Epithelial cell of esophagus (primary cell): ENCODE measurements around the gene MEIS3.

ENCODE experiments used
- DNase-seq: peaks from one replicate; pipeline ENCODE4 v3.0.0; 2010; ENCODE audit warnings: low read depth
- H3K4me3 ChIP-seq: 2 replicates; pipeline ENCODE4 v1.5.1; 2011; ENCODE audit warnings: mild to moderate bottlenecking, low read length, control low read depth
- CTCF ChIP-seq: IDR thresholded peaks from 2 replicates; pipeline ENCODE4 v1.5.1; 2011; ENCODE audit warnings: low read depth, mild to moderate bottlenecking, low read length, control low read depth, inconsistent platforms; ENCODE audit not compliant: insufficient read depth; ENCODE audit errors: missing control alignments

MEIS3 gene

GRCh38 chr19:47406711-47407416 lies 12.5 kb downstream of the MEIS3 start:
- no peak overlapping the region for H3K4me3 ChIP-seq
- no peak for DNase-seq
- TF ChIP-seq CTCF, result no peak

- no peak for TF ChIP-seq CTCF
- no peak overlapping the region for H3K4me3 ChIP-seq
- no peak for DNase-seq
Measured at GRCh38 chr19:47405854-47406417, 13.4 kb downstream of the MEIS3 start.

GRCh38 chr19:47405197-47405550 lies 14.2 kb downstream of the MEIS3 start:
- H3K4me3 ChIP-seq, result no peak overlapping the region
- no peak for DNase-seq
- no peak for TF ChIP-seq CTCF

GRCh38 chr19:47404334-47405196 lies 14.8 kb downstream of the MEIS3 start:
- TF ChIP-seq CTCF, result no peak
- DNase-seq, result no peak
- no peak overlapping the region for H3K4me3 ChIP-seq

GRCh38 chr19:47402504-47402903 lies 16.8 kb downstream of the MEIS3 start:
- H3K4me3 ChIP-seq, result no peak overlapping the region
- no peak for DNase-seq
- no peak for TF ChIP-seq CTCF

- no peak for TF ChIP-seq CTCF
- H3K4me3 ChIP-seq, result no peak overlapping the region
- no peak for DNase-seq
Measured at GRCh38 chr19:47398707-47399597, 20.4 kb downstream of the MEIS3 start.
